Esophagus squamous epithelium (tissue), 4 donors: Measurements from ENCODE around the gene FBXO41.

Experiments used
- POLR2A ChIP-seq, 4 donors: fragments of 450-650 bp; IDR thresholded peaks; one replicate each; pipeline ENCODE4 v1.6.1; 2017; ENCODE audit warnings: antibody characterized with exemption in 4 of 4, mild to moderate bottlenecking in 4 of 4, moderate library complexity in 3 of 4
- TF ChIP-seq, protein P1 (sequence below), 6 experiments: fragments of 450-650 bp in 4 of 6; fragments of 200-600 bp in 2 of 6; sonication (generic) in 2 of 6; IDR thresholded peaks; one replicate each; pipeline ENCODE4 v1.5.1; 2016 to 2019; ENCODE audit warnings: antibody characterized with exemption in 6 of 6, mild to moderate bottlenecking in 4 of 6, moderate library complexity in 4 of 6

DNA sequence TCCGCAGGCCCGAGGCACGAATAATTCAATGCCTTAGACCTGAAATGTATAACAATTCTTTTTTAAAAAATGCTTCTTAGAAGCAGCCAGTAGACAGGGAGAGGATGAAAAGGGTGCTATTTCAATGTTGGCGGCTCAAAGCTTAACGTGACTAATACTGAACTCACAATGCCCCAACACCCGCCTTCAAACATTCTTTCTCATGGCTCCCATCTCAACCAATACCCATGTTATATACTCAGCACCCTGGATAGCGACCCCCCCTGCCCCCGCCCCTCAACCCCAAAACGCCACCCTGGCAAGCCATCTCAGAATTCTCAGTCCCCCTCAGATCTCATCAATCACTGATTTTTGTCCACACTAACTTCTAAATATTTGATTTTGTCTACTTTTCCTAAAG, 4.4 kb downstream of the FBXO41 start:
- TF ChIP-seq, protein P1, sequence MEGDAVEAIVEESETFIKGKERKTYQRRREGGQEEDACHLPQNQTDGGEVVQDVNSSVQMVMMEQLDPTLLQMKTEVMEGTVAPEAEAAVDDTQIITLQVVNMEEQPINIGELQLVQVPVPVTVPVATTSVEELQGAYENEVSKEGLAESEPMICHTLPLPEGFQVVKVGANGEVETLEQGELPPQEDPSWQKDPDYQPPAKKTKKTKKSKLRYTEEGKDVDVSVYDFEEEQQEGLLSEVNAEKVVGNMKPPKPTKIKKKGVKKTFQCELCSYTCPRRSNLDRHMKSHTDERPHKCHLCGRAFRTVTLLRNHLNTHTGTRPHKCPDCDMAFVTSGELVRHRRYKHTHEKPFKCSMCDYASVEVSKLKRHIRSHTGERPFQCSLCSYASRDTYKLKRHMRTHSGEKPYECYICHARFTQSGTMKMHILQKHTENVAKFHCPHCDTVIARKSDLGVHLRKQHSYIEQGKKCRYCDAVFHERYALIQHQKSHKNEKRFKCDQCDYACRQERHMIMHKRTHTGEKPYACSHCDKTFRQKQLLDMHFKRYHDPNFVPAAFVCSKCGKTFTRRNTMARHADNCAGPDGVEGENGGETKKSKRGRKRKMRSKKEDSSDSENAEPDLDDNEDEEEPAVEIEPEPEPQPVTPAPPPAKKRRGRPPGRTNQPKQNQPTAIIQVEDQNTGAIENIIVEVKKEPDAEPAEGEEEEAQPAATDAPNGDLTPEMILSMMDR (IDR thresholded peaks at IDR 0.05), result no peak
- no peak for TF ChIP-seq POLR2A (IDR thresholded peaks at IDR 0.05)
